HFF-Myc (cell line): ENCODE results near the gene LRRC75B.
A peak's percentile ranks its signal among the peaks of the same experiment; 100 is the strongest.

Experiments
- DNase-seq: peaks from one replicate; pipeline ENCODE4 v3.0.0-alpha.2; 2011; ENCODE audit warnings: low read depth; ENCODE audit errors: extremely low read depth
- H3K4me3 ChIP-seq: replicated peaks from 2 replicates; pipeline ENCODE4 v1.5.1; 2011; ENCODE audit warnings: low read depth, mild to moderate bottlenecking, control low read depth, low read length
- TF ChIP-seq, protein P1 (sequence below): IDR thresholded peaks from 2 replicates; pipeline ENCODE4 v1.5.1; 2012; ENCODE audit warnings: mild to moderate bottlenecking, low read depth, low read length, control low read depth; ENCODE audit errors: missing control alignments

LRRC75B gene

DNA sequence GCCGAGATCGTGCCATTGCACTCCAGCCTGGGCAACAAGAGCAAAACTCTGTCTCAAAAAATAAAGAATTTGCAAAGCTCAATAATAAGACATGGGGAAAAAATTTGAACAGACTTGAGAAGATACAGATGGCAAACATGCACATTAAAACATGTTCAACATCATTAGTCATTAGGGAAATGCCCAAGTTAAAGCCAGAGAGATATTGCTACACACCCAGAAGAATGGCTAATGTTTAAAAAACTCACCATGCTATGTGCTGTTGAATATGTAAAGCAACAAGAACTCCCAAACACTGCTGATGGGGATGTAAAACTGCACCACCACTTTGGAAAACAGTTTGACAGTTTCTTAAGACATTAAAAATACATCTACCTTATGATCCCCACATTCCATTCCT lies 12.6 kb downstream of the LRRC75B start:
- DNase-seq = peak; percentile 41
- no peak overlapping the region for H3K4me3 ChIP-seq
- TF ChIP-seq, protein P1, sequence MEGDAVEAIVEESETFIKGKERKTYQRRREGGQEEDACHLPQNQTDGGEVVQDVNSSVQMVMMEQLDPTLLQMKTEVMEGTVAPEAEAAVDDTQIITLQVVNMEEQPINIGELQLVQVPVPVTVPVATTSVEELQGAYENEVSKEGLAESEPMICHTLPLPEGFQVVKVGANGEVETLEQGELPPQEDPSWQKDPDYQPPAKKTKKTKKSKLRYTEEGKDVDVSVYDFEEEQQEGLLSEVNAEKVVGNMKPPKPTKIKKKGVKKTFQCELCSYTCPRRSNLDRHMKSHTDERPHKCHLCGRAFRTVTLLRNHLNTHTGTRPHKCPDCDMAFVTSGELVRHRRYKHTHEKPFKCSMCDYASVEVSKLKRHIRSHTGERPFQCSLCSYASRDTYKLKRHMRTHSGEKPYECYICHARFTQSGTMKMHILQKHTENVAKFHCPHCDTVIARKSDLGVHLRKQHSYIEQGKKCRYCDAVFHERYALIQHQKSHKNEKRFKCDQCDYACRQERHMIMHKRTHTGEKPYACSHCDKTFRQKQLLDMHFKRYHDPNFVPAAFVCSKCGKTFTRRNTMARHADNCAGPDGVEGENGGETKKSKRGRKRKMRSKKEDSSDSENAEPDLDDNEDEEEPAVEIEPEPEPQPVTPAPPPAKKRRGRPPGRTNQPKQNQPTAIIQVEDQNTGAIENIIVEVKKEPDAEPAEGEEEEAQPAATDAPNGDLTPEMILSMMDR = no peak

DNA sequence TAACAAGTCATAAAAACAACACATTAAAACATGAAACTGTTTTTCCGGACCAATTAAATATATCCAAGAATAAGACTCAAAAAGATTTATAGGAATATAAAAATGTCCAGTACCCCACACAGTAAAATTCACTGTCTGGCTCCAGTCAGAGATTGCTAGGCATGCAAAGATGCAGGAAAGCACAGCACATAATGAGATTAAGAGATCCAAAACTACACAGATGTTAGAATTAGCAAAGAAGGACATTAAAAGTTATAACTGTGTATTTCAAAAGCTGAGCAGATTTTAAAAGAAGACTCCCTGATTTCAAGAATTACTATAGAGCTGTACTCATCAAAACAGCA lies 13.6 kb downstream of the LRRC75B start:
- H3K4me3 ChIP-seq = no peak overlapping the region
- TF ChIP-seq, protein P1 = no peak
- no peak for DNase-seq

DNA sequence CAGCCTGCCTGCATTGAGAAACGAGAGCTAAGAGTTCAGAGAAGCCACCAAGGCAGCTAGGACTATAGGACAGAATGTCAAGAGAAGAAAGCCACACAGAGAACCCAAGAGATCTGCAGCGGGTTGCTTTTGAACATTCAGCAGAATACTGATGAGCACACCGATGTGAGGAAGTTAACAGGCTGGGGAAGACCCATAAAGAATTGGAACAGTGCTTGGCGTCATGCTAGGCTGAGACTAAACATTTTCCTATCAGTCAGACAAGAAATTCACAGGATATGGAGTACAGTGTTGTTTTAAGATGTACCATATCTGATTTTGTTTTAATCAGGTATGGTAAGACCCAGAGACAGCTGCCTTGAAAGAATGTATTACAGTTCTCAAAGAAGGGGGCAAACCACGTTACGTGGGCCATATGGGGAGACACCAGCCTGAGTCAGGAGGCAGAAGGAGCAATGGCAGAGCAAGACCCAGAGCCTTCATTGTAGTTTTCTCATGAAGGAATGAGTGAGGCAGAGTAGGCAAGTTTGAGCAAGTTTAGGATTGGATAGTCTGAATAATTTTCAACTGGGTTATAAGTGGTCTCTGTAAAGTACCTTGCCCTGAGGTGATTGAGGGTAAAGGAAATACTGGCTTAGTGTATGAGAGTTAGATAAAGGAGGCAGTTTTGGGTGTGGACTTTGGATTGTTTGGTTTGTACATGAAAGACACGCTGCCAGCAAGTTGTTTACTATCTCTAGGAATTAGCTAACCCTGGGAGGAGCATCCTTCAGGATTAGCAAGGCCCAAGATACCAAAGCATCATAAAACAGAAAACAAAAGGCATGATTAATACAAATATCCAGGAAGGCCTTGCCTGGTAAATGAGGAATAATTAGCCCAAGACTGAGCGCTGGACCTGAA lies 14.3 kb downstream of the LRRC75B start:
- TF ChIP-seq, protein P1 = no peak
- no peak overlapping the region for H3K4me3 ChIP-seq
- no peak for DNase-seq

DNA sequence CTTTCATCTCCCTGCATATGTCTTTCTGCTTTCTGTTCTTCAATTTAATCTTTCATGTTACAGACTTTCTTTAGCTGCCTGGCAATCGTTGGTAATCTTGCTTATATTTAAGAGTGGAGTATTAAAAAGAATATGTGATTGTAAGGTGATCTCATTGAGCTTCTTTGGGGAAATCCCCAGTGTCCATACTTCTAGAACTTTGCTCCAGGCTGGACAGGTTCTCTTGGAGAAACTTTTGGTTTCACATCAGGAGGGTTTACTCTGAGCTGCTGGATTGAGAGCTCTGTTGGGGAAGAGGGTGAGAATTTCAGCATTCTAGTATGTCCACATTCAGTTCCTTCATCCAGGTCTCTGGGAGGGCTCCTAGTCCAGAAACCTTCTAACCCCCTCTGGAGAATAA lies 16.1 kb downstream of the LRRC75B start:
- TF ChIP-seq, protein P1 = no peak
- no peak overlapping the region for H3K4me3 ChIP-seq
- no peak for DNase-seq

DNA sequence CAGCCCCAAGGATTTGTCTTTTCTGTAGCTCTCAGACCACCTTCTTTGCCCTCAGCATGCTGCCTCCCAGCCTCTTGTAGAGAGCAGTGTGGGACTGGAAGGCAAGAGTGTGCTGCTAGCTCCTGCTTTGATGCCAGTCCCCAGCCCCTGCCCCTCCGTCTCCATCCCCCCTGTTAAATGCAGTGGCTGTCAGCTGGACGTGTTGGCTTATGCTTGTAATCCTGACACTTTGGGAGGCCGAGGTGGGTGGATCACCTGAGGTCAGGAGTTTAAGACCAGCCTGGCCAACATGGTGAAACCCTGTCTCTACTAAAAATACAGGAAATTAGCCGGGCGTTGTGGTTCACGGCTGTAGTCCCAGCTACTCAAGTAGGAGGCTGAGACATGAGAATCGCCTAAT lies 21.6 kb downstream of the LRRC75B start:
- TF ChIP-seq, protein P1 = no peak
- DNase-seq = no peak
- H3K4me3 ChIP-seq = no peak overlapping the region

DNA sequence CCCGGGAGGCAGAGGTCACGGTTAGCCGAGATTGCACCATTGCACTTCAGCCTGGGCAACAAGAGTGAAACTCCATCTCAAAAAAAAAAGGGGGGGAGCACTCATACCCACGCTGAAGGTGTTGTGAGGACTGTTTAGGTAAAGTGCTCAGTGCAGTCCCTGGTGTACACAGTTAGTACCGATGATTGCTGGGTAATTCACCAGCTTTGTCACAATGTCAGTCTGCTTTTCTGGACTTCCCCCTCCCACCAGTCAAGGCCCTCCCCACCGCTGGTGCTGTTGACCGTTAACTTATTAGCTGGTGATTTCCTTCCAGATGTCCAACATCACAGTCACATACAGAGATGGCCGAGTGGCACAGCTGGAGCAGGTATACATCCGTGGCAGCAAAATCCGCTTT lies 25.2 kb downstream of the LRRC75B start:
- H3K4me3 ChIP-seq = no peak overlapping the region

More for the DNA sequence above, 25.2 kb downstream of the LRRC75B start:
- DNase-seq = no peak
- TF ChIP-seq, protein P1 = no peak
